Measurements from ENCODE around the gene AUTS2.

Gene AUTS2

DNA sequence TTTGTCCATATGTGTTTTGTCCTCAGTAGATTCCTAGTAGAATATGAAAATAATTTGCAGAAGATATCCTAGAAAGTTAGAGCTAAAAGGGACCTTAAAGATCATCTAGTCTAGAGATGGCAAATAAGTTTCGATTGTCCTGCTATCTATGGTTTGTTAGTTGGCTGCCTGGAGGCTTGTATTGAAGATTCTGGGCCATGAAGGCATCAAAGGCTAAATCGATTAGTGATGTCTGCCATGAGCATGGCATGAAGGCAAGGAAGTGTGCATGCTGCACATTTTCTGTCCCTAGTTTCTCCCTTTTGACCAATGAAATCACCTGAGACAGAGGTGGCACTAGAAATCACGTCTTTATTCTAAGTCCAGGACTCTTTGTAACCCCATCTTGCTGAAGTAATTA is 979.9 kb downstream of the AUTS2 start:
- no peak for TF ChIP-seq ZNF274 (IDR thresholded peaks at IDR 0.05; ENCODE audit: low read length)
- TF ChIP-seq ZNF274 (tag by site-specific recombination; IDR thresholded peaks at IDR 0.05; ENCODE audit: borderline replicate concordance), result no peak
- TF ChIP-seq, protein P1, sequence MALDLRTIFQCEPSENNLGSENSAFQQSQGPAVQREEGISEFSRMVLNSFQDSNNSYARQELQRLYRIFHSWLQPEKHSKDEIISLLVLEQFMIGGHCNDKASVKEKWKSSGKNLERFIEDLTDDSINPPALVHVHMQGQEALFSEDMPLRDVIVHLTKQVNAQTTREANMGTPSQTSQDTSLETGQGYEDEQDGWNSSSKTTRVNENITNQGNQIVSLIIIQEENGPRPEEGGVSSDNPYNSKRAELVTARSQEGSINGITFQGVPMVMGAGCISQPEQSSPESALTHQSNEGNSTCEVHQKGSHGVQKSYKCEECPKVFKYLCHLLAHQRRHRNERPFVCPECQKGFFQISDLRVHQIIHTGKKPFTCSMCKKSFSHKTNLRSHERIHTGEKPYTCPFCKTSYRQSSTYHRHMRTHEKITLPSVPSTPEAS (tag by site-specific recombination; IDR thresholded peaks at IDR 0.05), result no peak
- TF ChIP-seq ZNF76 (tag by site-specific recombination; IDR thresholded peaks at IDR 0.05; ENCODE audit: borderline replicate concordance, low read depth), result no peak
- POLR2A ChIA-PET, result no interaction called here
- Histone ChIP-seq H3K36me3 (ENCODE audit: control insufficient read depth in 2 of 2, insufficient read depth in 1 of 2, low read length in 2 of 2) (no peaks in the 10 kb centered on the region), H3K4me3 (ENCODE audit: low read depth, low read length) (no peak overlapping the region), H3K9me3 (ENCODE audit: control insufficient read depth, insufficient read depth, low read depth, low read length) (no peaks in the 10 kb centered on the region), H3K27ac (ENCODE audit: extremely low read depth, low read depth, low read length) (no peak overlapping the region), H3K4me1 (ENCODE audit: control insufficient read depth, insufficient read depth, low read length) (peaks cover 8% of the 10 kb centered on the region)
- CTCF ChIA-PET, result no interaction called here

DNA sequence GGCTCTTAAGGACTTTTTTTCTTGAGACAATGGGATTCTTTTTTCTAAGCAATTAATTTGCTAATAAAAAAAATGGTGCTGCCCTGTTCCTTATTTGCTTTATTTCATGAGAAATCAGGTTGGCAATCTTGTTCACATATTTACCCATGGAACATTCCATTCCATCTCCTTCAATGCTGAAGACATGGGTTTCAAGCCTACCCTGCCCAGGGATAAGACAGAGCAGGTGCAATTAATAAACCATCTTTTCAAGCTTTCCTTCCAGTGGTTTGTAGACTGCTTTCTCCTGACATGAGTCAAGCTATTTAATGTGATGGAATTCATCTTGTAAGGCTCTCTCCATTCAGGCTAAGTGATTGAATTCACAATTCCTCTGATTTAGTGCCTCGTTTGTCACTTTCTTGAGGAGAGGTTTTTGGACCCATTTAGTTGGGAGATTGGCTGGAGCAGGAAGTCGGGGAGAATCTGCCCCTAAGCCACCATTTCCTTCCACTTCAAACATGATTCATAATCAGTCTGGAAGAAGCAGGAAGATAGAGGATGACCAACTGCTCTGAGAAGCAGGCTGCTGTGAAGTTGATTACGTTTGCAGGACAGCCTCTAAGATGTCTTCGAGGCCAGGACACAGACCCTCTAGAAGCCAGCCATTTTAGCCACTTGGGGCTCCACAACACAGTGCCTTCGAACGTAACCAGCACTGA is 981.3 kb downstream of the AUTS2 start:
- no peak for TF ChIP-seq ZNF391 (tag by site-specific recombination; IDR thresholded peaks at IDR 0.05; ENCODE audit: borderline replicate concordance, low read depth)
- TF ChIP-seq ZNF529 (tag by site-specific recombination; IDR thresholded peaks at IDR 0.05; ENCODE audit: insufficient replicate concordance), result no peak
- no peak for TF ChIP-seq ZNF544 (tag by site-specific recombination; IDR thresholded peaks at IDR 0.05)
- no peak for TF ChIP-seq ZNF629 (tag by site-specific recombination; IDR thresholded peaks at IDR 0.05)
- no peak for TF ChIP-seq ZNF561 (tag by site-specific recombination; IDR thresholded peaks at IDR 0.05; ENCODE audit: borderline replicate concordance)
- CTCF ChIA-PET, result interaction anchor here (0.6 kb wide), 1 partner anchor 11 kb away, joined by 3 read pairs; no protein-coding TSS in a partner anchor
- POLR2A ChIA-PET, result no interaction called here
- peaks cover 21% of the 10 kb centered on the region for H3K4me1 ChIP-seq (ENCODE audit: control insufficient read depth, insufficient read depth, low read length)
- no peak overlapping the region for H3K4me3 ChIP-seq (ENCODE audit: low read depth, low read length)
- H3K9me3 ChIP-seq (ENCODE audit: control insufficient read depth, insufficient read depth, low read depth, low read length), result no peaks in the 10 kb centered on the region
- no peaks in the 10 kb centered on the region for H3K36me3 ChIP-seq (ENCODE audit: control insufficient read depth in 2 of 2, insufficient read depth in 1 of 2, low read length in 2 of 2)
- no peak overlapping the region for H3K27ac ChIP-seq (ENCODE audit: extremely low read depth, low read depth, low read length)

DNA sequence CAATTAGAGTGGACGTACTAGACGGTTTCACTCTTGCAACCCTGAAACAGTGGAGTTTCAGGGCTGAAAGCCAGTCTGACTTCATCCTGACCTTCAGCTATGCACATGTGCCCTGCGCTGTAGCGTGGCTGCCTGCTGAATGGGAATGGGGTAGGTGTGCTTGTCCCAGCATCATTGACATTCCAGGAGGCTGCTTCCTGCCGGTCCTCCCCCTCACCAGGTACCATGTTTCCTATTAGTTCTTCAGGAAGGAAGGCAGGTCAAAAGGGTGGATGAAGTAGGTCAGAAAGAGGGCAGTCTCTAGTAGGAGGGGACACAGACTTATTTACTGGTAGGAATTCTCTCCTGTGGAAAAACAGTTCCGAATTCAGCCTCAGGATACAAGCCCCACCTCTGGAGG is 981.9 kb downstream of the AUTS2 start:
- CTCF ChIA-PET, result no interaction called here
- TF ChIP-seq, protein P2, sequence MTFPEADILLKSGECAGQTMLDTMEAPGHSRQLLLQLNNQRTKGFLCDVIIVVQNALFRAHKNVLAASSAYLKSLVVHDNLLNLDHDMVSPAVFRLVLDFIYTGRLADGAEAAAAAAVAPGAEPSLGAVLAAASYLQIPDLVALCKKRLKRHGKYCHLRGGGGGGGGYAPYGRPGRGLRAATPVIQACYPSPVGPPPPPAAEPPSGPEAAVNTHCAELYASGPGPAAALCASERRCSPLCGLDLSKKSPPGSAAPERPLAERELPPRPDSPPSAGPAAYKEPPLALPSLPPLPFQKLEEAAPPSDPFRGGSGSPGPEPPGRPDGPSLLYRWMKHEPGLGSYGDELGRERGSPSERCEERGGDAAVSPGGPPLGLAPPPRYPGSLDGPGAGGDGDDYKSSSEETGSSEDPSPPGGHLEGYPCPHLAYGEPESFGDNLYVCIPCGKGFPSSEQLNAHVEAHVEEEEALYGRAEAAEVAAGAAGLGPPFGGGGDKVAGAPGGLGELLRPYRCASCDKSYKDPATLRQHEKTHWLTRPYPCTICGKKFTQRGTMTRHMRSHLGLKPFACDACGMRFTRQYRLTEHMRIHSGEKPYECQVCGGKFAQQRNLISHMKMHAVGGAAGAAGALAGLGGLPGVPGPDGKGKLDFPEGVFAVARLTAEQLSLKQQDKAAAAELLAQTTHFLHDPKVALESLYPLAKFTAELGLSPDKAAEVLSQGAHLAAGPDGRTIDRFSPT (tag by site-specific recombination; IDR thresholded peaks at IDR 0.05), result no peak
- no peak for TF ChIP-seq ZNF426 (tag by site-specific recombination; IDR thresholded peaks at IDR 0.05)
- TF ChIP-seq, protein P3, sequence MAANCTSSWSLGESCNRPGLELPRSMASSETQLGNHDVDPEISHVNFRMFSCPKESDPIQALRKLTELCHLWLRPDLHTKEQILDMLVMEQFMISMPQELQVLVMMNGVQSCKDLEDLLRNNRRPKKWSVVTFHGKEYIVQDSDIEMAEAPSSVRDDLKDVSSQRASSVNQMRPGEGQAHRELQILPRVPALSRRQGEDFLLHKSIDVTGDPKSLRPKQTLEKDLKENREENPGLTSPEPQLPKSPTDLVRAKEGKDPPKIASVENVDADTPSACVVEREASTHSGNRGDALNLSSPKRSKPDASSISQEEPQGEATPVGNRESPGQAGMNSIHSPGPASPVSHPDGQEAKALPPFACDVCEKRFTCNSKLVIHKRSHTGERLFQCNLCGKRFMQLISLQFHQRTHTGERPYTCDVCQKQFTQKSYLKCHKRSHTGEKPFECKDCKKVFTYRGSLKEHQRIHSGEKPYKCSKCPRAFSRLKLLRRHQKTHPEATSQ (tag by site-specific recombination; IDR thresholded peaks at IDR 0.05), result no peak
- Histone ChIP-seq H3K4me3 (ENCODE audit: low read depth, low read length) (no peak overlapping the region), H3K4me1 (ENCODE audit: control insufficient read depth, insufficient read depth, low read length) (peaks cover 15% of the 10 kb centered on the region), H3K27ac (ENCODE audit: extremely low read depth, low read depth, low read length) (no peak overlapping the region), H3K36me3 (ENCODE audit: control insufficient read depth in 2 of 2, insufficient read depth in 1 of 2, low read length in 2 of 2) (no peaks in the 10 kb centered on the region), H3K9me3 (ENCODE audit: control insufficient read depth, insufficient read depth, low read depth, low read length) (no peaks in the 10 kb centered on the region)
- POLR2A ChIA-PET, result no interaction called here
